ENCODE results near the gene DVL3.

DNA sequence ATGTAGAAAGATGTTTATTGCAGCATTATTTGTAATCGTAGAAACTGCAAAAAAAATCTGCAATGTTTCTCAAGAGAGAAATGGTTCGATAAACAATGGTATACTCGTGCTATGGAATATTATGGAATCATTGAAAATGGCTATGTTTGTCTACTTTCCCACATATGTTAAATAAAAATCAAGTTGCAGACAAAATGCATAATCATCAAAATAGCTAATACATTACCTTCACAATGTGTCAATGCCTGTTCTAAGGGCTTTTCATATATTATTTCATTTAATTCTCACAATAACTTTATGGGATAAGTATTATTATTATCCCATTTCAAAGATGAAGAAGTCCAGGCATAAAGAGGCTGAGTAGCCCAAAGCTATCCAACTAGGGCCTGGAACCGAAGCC, 22.2 kb upstream of the DVL3 start:
- TF ChIP-seq CTCF (conservative IDR thresholded peaks at IDR 0.05; ENCODE audit: low read depth in 2 of 2) (no peak), EZH2 (IDR thresholded peaks at IDR 0.05; ENCODE audit: low read depth, unreplicated experiment) (no peak), JUNB (IDR thresholded peaks at IDR 0.05; ENCODE audit: unreplicated experiment) (no peak), EZH2phosphoT487 (IDR thresholded peaks at IDR 0.05; ENCODE audit: unreplicated experiment) (no peak), CREB1 (CRISPR knock-in tag; IDR thresholded peaks at IDR 0.05; ENCODE audit: low read depth) (no peak), POLR2AphosphoS5 (IDR thresholded peaks at IDR 0.05; ENCODE audit: low read depth) (no peak), NANOG (IDR thresholded peaks at IDR 0.05; ENCODE audit: borderline replicate concordance) (no peak), ZNF331 (CRISPR knock-in tag; IDR thresholded peaks at IDR 0.05; ENCODE audit: low read depth) (no peak), ETS1 (IDR thresholded peaks at IDR 0.05) (no peak), ZNF114 (CRISPR knock-in tag; IDR thresholded peaks at IDR 0.05) (no peak)
- TF ChIP-seq, protein P1, sequence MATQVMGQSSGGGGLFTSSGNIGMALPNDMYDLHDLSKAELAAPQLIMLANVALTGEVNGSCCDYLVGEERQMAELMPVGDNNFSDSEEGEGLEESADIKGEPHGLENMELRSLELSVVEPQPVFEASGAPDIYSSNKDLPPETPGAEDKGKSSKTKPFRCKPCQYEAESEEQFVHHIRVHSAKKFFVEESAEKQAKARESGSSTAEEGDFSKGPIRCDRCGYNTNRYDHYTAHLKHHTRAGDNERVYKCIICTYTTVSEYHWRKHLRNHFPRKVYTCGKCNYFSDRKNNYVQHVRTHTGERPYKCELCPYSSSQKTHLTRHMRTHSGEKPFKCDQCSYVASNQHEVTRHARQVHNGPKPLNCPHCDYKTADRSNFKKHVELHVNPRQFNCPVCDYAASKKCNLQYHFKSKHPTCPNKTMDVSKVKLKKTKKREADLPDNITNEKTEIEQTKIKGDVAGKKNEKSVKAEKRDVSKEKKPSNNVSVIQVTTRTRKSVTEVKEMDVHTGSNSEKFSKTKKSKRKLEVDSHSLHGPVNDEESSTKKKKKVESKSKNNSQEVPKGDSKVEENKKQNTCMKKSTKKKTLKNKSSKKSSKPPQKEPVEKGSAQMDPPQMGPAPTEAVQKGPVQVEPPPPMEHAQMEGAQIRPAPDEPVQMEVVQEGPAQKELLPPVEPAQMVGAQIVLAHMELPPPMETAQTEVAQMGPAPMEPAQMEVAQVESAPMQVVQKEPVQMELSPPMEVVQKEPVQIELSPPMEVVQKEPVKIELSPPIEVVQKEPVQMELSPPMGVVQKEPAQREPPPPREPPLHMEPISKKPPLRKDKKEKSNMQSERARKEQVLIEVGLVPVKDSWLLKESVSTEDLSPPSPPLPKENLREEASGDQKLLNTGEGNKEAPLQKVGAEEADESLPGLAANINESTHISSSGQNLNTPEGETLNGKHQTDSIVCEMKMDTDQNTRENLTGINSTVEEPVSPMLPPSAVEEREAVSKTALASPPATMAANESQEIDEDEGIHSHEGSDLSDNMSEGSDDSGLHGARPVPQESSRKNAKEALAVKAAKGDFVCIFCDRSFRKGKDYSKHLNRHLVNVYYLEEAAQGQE (IDR thresholded peaks at IDR 0.05; ENCODE audit: unreplicated experiment): no peak
